SK-N-MC (cell line): ENCODE data around the gene PYY.

Source experiments
- DNase-seq: peaks from one replicate; pipeline ENCODE4 v3.0.0-alpha.2; 2011; ENCODE audit warnings: low read depth, low spot score
- H3K27ac ChIP-seq: fragments of 200-600 bp; sonication (generic); 2 replicates; pipeline ENCODE4 v1.5.1; 2016; ENCODE audit warnings: mixed run types
- H3K36me3 ChIP-seq: fragments of 200-600 bp; sonication (generic); 2 replicates; pipeline ENCODE4 v1.6.1; 2017; ENCODE audit warnings: antibody characterized with exemption, low read length, mixed read lengths; ENCODE audit not compliant: insufficient read depth
- H3K4me3 ChIP-seq: fragments of 200-600 bp; sonication (generic); 2 replicates; pipeline ENCODE4 v1.5.1; 2016
- H3K9ac ChIP-seq: fragments of 200-600 bp; sonication (generic); 2 replicates; pipeline ENCODE4 v1.8.0; 2017; ENCODE audit warnings: mixed run types, mixed read lengths; ENCODE audit not compliant: insufficient read length
- H3K9me3 ChIP-seq: fragments of 200-600 bp; sonication (generic); 2 replicates; pipeline ENCODE4 v1.6.1; 2017; ENCODE audit warnings: low read depth, mild to moderate bottlenecking, antibody characterized with exemption, low read length, moderate library complexity, mixed read lengths
- EZH2 ChIP-seq: fragments of 200-600 bp; sonication (generic); IDR thresholded peaks from one replicate; pipeline ENCODE4 v1.6.1; 2017; ENCODE audit warnings: antibody characterized with exemption
- FOXP2 ChIP-seq: optimal IDR thresholded peaks from 2 replicates; pipeline ENCODE3; 2011; ENCODE audit warnings: mild to moderate bottlenecking, moderate library complexity; ENCODE audit not compliant: insufficient read depth; ENCODE audit errors: extremely low read length, control extremely low read depth
- POLR2AphosphoS5 ChIP-seq: IDR thresholded peaks from 2 replicates; pipeline ENCODE4 v1.6.1; 2012; ENCODE audit warnings: mild to moderate bottlenecking, low read depth, low read length, borderline replicate concordance

Gene PYY

GRCh38 chr17:43905985-43906852 is 47.5 kb downstream of the PYY start:
- Histone ChIP-seq H3K27ac (no peak overlapping the region), H3K4me3 (peak overlapping the region; percentile 78), H3K36me3 (no peaks in the 10 kb centered on the region), H3K9ac (no peak overlapping the region), H3K9me3 (no peaks in the 10 kb centered on the region)
- TF ChIP-seq EZH2 (no peak), FOXP2 (no peak), POLR2AphosphoS5 (no peak)
- no peak for DNase-seq

GRCh38 chr17:43905400-43905984 is 48.2 kb downstream of the PYY start:
- Histone ChIP-seq H3K9me3 (no peaks in the 10 kb centered on the region), H3K9ac (no peak overlapping the region), H3K4me3 (no peak overlapping the region), H3K27ac (no peak overlapping the region), H3K36me3 (no peaks in the 10 kb centered on the region)
- DNase-seq: no peak
- TF ChIP-seq EZH2: no peak
- no peak for TF ChIP-seq FOXP2
- no peak for TF ChIP-seq POLR2AphosphoS5
